ENCODE data around the gene ELAC2.

ELAC2 gene

DNA sequence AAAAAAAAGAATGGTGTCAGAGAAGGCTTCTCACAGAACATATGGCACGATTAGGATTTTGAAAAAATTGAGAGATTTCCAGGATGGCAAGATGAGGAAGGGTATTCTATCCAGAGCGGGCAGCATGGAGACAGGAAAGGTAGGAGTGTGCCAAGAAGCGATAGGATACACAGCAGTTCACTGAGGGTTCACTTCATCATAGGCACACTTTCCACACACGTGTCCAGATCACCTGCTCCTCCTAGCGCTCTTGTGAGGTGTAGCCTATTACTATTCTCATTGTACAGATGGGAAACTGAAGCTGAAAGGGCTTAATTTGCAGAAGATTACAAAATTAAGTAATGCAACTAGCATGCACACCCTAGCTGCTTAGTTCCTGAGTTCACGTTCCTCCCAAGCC is 6.2 kb upstream of the ELAC2 start:
- DNase-seq (ENCODE audit: low spot score) (no peak), FAIRE-seq (no peak)

DNA sequence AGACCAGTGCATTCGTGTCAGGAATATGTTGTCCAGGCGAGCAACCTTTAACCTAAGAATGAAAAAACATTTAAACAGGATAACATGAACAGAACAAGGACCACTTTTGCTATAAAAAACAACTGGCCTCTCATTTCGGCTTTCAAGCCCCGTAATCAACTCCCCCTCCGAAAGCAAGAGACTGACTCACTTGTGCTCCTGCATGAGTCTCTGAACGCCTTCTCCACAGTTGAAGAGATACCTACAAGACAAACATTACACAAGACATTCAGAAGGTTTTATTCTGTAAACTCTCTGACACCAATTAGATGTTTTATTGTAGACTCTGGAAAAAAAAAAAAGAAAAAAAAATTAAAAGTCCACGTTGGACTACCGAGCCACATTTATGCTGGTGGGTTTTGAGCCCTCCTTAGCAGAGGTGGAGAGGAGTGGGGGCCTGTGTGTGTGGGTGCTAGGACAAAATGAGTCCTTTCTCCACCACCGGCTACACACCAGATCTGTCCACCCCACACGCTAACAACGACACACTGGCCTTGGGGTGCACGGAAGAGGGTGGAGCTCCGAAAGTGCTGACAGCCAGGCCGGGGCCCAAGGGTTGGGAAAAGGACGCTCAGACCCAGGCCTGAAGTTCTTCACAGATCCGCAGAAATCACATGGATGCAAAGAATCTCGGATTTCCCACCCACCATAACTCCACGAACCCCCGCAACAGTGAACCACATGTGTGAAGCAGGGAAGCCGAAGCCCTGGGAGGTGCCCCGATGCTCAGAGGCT is 759 bp downstream of the ELAC2 start:
- DNase-seq (ENCODE audit: low spot score) (no peak), FAIRE-seq (no peak)

DNA sequence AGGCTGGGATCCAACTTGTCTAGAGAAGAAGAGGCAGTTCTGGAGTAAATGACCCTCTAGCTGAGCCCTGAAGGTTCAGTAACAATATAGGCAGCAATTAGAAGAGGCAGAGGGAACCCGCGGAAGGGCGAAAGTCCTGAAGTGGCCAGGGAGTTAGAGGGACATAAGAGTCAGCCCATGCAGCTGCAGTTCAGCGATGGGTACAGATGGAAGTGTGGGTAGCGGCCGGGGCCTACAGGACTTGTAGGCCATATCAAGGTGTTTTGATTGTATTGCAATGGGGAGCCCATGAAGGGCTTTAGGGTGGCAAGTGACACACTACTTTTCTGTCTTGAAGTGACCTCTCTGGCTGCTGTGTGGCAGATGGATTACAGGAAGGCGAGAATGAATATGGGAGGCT is 3.0 kb downstream of the ELAC2 start:
- DNase-seq (ENCODE audit: low spot score): no peak
- no peak for FAIRE-seq

DNA sequence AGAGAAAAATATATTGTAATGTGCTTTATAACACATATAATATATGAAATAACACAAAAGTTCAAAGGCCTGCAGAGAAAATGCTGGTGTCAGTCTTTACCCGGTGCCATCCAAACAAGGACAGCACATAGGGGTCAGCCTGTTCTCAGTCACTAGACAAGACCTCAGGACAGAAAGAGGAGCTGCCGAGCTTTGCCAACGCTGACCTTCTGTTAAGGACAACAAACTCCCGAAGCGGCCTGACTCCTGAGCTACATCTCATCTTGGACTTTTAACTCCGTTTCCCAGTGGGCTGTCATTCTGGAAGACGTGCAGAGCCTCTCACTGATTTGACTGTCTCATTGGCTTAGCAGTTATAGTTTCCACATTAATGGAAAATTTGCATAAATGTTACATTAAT is 6.9 kb downstream of the ELAC2 start:
- DNase-seq (ENCODE audit: low spot score): no peak
- no peak for FAIRE-seq

DNA sequence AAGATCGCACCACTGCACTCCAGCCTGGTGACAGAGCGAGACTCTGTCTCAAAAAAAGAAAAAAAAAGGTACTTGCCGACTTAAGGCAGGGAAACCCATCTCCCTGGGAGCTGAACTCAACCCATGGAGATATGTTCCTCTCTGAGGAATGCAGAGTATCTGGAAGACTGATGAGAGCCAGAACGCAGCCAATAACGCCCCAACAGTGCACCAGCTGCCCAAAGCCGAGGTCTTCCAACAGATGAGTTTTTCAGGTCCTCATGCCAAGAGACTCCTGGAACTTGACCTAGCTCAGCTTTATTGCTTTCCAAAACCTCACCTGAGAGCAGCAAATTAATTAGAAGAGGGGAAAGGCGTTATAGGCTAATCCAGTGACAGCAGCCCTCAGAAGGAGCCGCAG is 9.4 kb downstream of the ELAC2 start:
- no peak for DNase-seq (ENCODE audit: low spot score)
- FAIRE-seq: no peak

DNA sequence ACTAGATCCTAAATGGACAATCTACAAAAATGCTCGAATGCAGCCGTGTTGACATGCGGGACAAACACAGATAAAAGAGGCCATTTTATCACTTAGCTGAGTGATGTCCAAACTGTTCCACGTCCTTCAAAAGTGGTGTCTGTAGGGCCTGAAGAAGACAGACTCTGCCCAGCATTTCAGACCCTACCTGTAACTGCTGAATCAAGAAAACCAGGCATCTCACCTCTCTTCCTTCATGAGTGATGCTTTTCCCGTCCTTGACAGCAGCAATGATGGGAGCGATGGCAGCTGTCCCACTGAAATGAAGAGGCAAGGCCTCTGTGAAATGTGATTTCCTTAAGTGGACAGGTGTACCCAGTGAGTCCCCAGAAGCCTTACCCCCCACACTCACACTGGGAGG is 12.3 kb downstream of the ELAC2 start:
- FAIRE-seq (no peak), DNase-seq (ENCODE audit: low spot score) (no peak)

DNA sequence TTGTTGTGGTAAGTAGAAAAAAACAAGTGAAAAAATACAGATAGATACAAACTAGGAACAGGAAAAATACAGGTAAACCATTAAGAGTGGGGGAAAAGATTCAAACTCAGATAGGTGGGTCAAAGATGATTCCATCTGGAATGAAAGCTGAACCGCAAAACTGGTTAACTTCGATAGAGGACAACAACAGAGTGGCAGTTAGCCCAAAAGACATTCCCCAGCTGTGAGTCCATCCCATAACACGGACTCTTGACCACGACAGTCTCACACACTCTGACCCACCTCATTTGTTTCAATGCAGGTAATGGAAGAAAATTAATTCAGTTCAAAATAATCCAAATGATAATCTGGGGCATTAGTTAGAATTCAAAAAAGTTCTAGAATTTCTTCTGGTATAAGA is 13.5 kb downstream of the ELAC2 start:
- no peak for FAIRE-seq
- DNase-seq (ENCODE audit: low spot score): no peak

DNA sequence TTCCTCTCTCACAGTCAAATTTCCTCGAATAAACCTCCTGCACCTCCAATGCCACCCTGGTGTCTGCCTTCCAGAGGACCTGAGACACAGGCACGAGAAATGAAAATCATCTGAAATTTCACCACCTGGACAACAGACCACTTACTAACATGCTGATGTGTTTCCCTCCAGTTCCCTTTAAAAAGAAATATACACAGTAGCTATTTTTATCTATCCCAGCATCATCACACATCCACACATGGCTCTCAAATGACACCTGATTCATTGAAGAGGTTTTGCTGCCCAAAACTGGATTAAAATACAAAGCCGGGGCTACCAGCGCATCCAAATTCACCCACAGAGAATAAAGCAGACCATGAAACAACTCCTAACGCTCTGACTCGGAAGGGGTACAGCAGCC is 13.9 kb downstream of the ELAC2 start:
- DNase-seq (ENCODE audit: low spot score) (no peak), FAIRE-seq (no peak)

DNA sequence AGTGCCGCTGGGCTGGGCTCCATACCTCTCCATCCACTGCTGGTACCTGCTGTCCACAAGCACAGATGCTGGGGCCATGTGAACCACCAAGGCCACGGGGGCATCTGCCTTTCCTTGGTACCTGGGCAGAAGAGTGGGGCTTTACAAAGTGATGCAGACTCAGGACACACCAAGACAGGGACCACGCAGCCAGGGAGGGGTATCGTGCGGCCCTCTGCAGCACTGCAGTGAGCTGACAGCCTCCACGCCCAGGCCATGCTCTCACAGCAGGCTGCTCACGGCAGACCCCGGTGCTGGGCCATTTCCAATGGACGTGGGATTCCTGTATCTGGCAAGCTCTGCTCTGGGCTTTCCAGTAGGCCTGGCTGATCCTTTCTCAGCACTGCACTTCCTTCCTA is 14.4 kb downstream of the ELAC2 start:
- DNase-seq (ENCODE audit: low spot score): no peak

DNA sequence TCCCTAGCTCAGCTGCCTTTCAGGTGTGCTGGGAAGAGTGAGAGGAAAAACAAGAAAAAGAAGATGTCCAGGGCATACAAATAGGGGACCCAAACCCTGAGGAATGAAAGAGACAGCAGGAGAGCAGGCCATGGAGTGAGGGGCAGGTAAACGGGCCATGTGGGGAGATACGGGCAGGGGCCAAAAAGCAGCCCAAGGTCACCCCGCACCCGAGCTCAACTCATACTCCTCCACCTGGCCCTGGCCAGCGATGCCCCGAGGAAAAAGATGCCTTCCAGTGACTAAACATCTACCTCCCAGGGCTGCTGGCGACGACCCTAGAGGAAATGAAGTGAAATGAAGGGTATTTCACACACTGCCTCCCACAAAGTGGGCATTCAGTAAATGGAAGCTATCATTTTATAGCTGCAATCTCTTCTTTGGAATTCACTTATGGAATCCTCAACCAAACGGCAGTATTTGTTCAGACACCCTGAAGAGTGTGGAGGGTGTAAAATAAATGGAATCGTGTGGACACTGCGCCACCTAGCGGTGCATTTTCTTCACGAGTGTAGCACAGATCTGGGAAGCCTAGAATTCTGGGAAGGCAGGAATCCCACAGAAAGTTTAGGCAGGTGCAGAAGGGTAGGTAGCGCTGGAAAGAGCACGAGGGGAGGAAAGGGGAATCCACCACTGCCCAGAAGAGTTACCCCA is 14.9 kb downstream of the ELAC2 start:
- no peak for FAIRE-seq
- DNase-seq (ENCODE audit: low spot score): peak; percentile 40

More for the DNA sequence above, 14.4 kb downstream of the ELAC2 start:
- no peak for FAIRE-seq

DNA sequence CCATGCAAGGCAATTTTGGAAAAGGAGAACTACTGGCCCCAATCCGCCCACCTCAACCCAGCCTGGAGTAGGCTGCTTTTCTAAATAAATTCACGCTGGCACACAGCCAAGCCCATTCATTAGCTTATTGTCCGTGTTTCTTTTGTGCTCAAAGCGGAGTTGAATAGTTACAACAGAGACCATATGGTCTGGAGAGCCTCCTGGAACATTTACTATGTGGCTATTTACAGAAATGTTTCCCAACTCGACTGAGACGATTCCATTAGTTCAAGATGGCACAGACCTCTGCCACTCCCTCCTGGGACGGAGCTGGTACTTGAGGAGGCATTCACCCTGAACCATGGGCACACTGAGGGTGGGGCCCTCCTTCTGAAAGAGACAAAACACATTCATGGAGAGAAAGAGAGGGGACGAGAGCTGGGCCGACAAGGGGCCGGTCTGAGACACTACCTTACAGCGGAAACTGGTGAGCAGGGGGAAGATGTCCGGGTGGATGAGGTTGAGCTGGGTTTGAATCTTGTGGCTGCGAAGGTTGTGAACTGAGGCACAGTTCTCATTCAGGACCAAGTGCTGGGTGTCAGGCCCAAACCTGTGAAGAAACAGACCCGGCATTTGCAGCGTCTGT is 15.7 kb downstream of the ELAC2 start:
- DNase-seq (ENCODE audit: low spot score) (no peak), FAIRE-seq (no peak)

DNA sequence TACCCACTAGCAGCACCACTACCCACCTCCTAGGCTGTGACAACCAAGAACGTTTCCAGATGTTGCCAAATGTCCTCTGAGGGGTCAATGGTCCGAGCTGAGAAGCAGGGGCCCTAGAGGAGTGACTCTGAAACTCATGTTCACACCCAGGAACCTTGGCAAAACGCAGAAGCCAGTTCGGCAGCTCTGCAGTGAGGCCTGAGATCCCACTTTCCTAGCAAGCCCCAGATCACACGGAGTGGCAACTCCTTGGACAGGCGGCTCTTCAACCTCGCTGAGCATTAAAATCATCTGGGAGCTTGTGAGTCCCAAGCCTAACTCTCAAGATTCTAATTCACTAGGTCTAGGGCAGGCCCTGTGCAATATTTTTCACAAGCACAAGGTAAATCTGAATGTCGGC is 17.3 kb downstream of the ELAC2 start:
- no peak for DNase-seq (ENCODE audit: low spot score)
- FAIRE-seq: no peak

DNA sequence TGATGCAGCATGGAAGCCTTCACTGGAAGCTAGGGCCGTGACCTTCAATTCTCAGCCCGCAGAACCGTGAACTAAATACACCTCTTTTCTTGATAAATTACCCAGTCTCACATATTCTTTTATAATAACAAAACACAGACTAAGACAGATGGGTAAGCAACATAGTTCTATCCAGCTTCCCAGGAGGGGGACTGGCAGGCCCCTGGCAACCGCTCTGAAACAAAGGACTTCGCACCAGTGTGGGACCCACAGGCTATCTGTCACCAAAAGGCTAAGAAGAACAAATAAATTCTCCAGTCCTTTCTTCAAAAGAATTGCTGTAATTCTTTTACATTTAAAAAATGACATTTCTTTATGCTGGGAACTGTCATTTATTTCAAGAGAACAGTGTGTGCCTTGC is 19.0 kb downstream of the ELAC2 start:
- DNase-seq (ENCODE audit: low spot score) (no peak), FAIRE-seq (no peak)

DNA sequence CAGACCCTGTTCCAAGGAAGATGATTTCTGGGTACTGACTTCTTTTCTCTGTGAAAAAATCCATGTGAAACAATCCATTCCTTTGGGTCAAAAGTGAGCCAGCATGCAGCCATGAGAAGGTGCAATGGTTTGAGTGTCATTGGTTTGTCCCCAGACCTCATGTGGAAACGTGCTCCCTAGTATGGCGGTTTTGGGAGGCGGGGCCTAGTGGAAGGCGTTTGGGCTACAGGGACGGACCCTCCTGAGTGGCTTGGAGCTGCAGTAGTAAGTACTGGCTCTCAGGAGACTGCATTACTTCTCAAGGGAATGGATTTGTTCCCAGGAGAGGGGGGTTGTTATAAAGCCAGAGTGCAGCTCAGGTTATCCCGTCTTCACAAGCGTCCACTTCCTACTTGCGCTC is 19.4 kb downstream of the ELAC2 start:
- no peak for FAIRE-seq
- DNase-seq (ENCODE audit: low spot score): no peak

DNA sequence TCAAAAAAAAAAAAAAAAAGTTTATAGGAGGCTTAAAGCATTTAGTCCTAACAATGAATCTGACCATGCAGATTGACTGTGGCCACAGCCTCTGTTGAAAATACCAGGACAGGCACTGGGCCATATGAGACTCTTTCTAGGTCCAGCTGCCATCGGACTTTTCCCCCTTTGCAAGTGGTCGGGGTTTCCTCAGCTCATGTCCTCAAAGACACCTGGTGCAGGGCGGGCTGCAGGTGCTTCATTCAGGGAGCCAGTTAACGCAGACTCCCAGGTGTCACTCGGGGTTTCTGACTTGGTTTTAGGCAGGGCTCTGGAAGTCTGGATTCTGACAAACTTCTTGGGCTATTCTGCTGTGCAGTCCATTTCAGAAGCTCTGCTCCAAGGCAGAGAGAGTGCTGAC is 20.9 kb downstream of the ELAC2 start:
- FAIRE-seq: no peak
- no peak for DNase-seq (ENCODE audit: low spot score)

DNA sequence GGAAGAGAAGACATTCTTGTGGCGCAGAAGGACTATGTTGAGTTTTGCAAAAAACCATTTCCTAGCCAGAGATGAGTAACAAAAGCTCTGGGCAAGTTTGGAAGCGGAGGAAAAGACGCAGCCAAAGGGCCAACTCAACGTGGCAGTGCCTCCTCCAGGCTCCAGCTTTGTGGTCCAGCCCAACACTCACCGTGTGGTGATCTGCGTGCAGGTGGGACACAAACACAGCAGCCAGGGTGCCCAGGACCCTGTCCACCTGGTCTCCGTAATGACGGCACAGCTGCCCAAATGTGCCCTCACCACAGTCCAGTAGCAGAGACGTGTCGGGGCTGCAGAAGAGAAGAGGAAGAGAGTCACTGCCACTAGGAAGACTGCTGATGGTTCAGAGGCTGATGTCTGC is 21.5 kb downstream of the ELAC2 start:
- no peak for DNase-seq (ENCODE audit: low spot score)
- no peak for FAIRE-seq

DNA sequence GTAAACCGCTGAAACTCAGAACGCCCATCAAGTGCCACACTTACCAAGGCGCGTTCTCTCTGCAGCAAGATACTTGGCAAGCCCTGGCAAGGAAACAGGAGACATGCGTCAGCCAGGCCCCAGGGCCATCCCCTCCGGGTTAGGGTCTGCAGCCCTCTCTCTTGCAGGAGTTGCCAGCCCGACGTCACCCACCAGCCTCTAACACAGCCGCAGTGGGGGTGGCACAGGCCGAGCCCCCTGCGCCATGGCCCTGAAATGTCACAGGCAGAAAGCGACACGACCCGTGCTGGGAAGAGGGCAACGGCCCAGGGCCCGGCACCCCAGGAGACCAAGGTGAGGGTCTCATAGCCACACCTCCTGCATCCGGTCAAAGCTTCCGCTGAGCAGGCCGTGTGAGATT is 21.9 kb downstream of the ELAC2 start:
- no peak for FAIRE-seq
- DNase-seq (ENCODE audit: low spot score): no peak

DNA sequence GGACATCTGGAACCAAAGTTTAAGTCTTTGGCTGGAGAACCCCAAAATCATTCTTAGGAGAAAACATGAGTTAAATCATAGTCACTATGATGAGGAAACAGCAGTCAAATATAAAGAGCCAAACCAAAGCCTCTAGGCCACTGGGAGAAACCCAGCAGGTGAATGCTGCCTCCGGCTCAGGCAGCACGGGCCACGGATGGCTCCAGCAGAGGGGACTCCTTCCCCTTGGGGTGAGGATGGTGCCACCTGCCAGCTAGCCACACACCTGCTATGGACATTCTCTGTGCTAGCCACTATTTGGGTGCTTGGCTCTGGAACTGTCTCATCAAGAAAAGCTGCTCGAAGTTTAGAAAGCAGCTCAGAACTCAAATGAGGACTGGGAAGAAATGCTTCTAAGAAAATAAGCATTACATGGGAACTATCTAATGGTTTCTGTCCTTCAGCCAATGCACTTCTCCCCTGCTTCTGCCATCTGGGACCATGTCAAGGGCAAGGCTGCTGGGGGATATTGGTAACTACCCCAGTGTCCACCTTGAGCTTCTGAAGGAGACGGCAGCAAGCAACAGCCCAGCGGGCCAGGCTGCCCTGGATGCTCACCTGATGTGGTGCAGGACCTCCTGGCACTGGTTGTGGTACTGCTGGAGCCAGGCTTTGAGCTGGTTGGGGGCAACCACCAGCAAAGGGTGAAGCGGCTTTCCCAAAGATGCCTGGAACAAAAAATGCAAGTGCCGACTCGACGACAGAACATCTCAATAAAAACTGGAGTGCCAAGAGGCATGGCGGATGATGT is 22.5 kb downstream of the ELAC2 start:
- no peak for FAIRE-seq
- DNase-seq (ENCODE audit: low spot score): no peak

DNA sequence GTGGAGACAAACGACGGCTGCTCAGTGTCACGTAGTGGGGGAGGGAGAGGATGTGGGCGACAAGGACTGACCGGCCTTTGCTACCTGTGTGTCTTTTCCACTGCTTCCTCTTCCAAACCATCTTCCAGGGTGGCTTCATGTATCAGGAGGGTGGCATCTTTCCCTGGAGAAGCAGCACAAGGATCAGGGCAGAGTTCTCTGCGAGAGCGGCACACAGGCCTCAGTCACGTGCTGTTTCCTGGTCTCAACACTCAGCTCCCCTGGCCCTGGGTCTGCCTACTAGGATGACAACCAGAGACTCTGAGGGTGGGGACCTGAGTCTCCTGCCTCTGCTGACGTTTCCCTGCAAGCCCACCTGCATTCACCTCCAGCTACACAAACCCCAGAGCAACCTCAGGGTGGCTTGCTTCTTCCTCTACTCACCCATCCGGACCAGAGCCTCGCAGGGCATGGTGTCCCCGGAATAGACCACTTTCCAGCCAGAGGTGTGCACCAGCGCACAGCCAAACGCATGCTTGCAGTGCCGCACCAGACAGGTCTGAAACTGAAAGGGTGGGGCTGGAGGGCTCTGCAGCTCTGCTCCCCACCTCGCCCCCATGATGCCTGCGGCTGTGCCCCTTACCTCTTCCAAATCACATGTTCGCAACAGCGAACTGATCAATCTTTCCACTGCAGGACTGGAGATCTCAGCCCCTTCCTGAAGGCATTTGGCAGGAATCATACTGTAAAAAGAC is 23.3 kb downstream of the ELAC2 start:
- DNase-seq (ENCODE audit: low spot score) (no peak), FAIRE-seq (no peak)

DNA sequence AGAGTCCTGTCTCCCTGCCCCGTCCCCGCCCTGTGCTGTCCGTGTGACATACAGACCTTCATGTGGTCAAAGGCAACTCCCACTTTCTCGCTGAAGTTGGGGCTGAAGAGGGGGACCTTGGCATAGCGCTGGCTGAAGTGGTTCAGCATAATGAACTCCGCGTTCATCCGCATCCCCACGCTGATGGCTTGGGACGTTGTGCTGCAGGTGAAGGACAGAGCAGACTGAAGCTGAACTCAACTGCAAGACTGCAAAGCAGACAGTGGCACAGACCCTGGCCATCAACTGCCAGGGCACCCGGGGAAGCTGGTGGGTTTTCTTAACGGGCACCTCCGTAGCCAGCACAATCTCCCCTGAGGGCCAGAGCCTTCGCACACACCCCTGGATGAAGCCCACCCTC is 24.2 kb downstream of the ELAC2 start:
- no peak for DNase-seq (ENCODE audit: low spot score)
- no peak for FAIRE-seq

DNA sequence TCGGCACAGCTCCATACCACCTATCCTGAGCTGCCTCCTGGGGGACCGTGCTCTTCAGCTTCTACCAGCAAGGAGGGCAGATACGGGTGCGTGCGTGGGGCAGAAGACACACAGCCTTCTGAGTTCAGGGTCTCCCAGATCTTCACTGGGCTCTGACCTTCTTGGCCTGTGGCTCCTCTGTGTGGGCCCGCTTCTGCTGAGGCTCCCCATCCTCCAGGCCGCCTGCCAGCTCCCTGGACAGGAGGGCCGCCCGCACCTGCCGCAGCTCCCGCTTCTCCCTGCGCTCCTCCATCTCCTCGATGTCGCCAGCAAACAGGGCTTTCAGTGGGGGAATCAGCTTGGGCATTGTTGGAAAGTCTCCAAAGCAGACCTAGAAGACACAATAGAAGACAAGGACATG is 25.2 kb downstream of the ELAC2 start:
- FAIRE-seq: no peak
- DNase-seq (ENCODE audit: low spot score): no peak

Measured in urothelium cell line (cell line).